Loucy (cell line): ENCODE measurements around the gene SORCS2.

Experiments
- H2AFZ ChIP-seq: fragments of 200-600 bp; sonication (generic); 2 replicates; pipeline ENCODE4 v1.6.0; 2016; ENCODE audit warnings: antibody characterized with exemption, mild to moderate bottlenecking, low read length, moderate library complexity
- H3F3A ChIP-seq: fragments of 200-600 bp; 2 replicates; pipeline ENCODE4 v1.6.0; 2016; ENCODE audit warnings: antibody characterized with exemption, low read depth, mild to moderate bottlenecking
- H3K27me3 ChIP-seq: fragments of 200-600 bp; sonication (generic); 2 replicates; pipeline ENCODE4 v1.6.1; 2014; ENCODE audit warnings: low read length, mild to moderate bottlenecking; ENCODE audit not compliant: insufficient read depth, poor library complexity, severe bottlenecking
- H3K36me3 ChIP-seq: fragments of 200-600 bp; sonication (generic); 2 replicates; pipeline ENCODE4 v1.6.1; 2016; ENCODE audit warnings: low read length; ENCODE audit not compliant: insufficient read depth
- H3K4me1 ChIP-seq: fragments of 200-600 bp; sonication (generic); 2 replicates; pipeline ENCODE4 v1.5.1; 2014; ENCODE audit warnings: low read length, mild to moderate bottlenecking; ENCODE audit not compliant: insufficient read depth, poor library complexity, severe bottlenecking
- H3K4me2 ChIP-seq: fragments of 200-600 bp; sonication (generic); 2 replicates; pipeline ENCODE4 v1.6.0; 2014; ENCODE audit warnings: antibody characterized with exemption, low read length, low read depth, mild to moderate bottlenecking; ENCODE audit not compliant: poor library complexity, severe bottlenecking
- H3K4me3 ChIP-seq: fragments of 200-600 bp; sonication (generic); 2 replicates; pipeline ENCODE4 v1.5.1; 2014; ENCODE audit warnings: low read length, mild to moderate bottlenecking, mixed read lengths; ENCODE audit not compliant: poor library complexity, severe bottlenecking
- H3K79me2 ChIP-seq: fragments of 200-600 bp; sonication (generic); 2 replicates; pipeline ENCODE4 v1.6.1; 2014; ENCODE audit warnings: low read length; ENCODE audit not compliant: insufficient read depth
- H3K9ac ChIP-seq: fragments of 200-600 bp; sonication (generic); 2 replicates; pipeline ENCODE4 v1.6.0; 2014; ENCODE audit warnings: mild to moderate bottlenecking, low read depth, low read length, moderate library complexity; ENCODE audit not compliant: poor library complexity, severe bottlenecking
- H3K9me2 ChIP-seq: fragments of 200-600 bp; sonication (generic); replicated peaks from 2 replicates; pipeline ENCODE4 v1.6.1; 2016; ENCODE audit warnings: low read depth, low read length, mixed read lengths
- H3K9me3 ChIP-seq: fragments of 200-600 bp; sonication (generic); 2 replicates; pipeline ENCODE4 v1.6.1; 2014; ENCODE audit warnings: mild to moderate bottlenecking, antibody characterized with exemption, low read length, low read depth; ENCODE audit not compliant: insufficient read depth
- H4K20me1 ChIP-seq: fragments of 200-600 bp; sonication (generic); 2 replicates; pipeline ENCODE4 v1.6.0; 2014; ENCODE audit warnings: antibody characterized with exemption, low read length, mild to moderate bottlenecking; ENCODE audit not compliant: insufficient read depth, poor library complexity, severe bottlenecking
- EZH2phosphoT487 ChIP-seq: fragments of 200-600 bp; IDR thresholded peaks from 2 replicates; pipeline ENCODE4 v1.6.1; 2018; ENCODE audit warnings: antibody characterized with exemption, mild to moderate bottlenecking, moderate library complexity, borderline replicate concordance
- TF ChIP-seq, protein P1 (sequence below): fragments of 200-600 bp; sonication (generic); conservative IDR thresholded peaks from 2 replicates; pipeline ENCODE4 v1.5.1; 2014; ENCODE audit warnings: mild to moderate bottlenecking, antibody characterized with exemption, low read length

SORCS2 gene

DNA sequence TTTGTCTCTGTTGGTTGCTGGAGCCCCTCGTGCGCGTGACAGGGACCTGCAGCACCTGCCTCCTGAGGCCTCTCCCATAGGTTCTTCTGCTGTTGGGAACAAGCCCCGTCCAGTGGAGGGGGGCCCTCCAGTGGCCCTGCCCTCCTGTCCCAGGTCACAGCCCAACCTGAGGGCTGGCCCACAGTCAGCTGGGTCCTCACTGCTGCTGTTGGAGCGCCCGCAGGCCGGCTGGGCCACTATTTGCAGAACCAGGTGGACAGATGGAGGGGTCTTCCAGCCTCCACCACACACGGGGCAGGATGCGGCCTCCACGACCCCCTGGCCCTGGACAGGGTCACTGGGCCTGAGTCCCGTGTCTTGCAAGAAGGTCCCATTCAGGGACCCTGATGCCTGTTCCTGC lies 293.8 kb downstream of the SORCS2 start:
- Histone ChIP-seq H3K36me3 (no peaks in the 10 kb centered on the region), H4K20me1 (no peaks in the 10 kb centered on the region), H3K4me2 (no peak overlapping the region), H3K4me3 (no peak overlapping the region), H3K79me2 (no peaks in the 10 kb centered on the region), H3K9me3 (peaks cover 6% of the 10 kb centered on the region; the same call in 1 of the 2 replicates), H3K27me3 (no peaks in the 10 kb centered on the region), H3K9ac (no peak overlapping the region), H3K4me1 (no peaks in the 10 kb centered on the region), H3K9me2 (no peaks in the 10 kb centered on the region), H2AFZ (no peak overlapping the region), H3F3A (no peaks in the 10 kb centered on the region)
- no peak for TF ChIP-seq EZH2phosphoT487
- TF ChIP-seq, protein P1, sequence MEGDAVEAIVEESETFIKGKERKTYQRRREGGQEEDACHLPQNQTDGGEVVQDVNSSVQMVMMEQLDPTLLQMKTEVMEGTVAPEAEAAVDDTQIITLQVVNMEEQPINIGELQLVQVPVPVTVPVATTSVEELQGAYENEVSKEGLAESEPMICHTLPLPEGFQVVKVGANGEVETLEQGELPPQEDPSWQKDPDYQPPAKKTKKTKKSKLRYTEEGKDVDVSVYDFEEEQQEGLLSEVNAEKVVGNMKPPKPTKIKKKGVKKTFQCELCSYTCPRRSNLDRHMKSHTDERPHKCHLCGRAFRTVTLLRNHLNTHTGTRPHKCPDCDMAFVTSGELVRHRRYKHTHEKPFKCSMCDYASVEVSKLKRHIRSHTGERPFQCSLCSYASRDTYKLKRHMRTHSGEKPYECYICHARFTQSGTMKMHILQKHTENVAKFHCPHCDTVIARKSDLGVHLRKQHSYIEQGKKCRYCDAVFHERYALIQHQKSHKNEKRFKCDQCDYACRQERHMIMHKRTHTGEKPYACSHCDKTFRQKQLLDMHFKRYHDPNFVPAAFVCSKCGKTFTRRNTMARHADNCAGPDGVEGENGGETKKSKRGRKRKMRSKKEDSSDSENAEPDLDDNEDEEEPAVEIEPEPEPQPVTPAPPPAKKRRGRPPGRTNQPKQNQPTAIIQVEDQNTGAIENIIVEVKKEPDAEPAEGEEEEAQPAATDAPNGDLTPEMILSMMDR = no peak

DNA sequence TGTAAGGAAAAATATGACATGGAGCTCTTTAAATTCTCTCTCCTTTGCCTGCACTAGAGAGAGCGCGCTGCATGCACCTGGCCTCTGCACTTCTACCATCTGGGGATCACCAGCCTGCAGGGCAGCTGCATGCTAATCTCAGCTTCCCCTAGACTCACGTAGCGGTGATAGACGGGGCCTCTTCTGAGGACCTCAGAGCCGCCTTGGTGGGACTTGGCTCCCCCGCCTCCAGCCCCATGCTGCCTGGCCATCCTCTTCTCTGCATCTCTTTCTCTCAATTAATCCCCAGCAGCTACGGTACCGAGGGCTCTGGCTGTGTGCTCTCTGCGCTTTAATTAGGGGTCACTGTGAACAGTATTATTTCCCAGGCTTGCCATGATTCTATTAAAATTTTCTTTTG lies 295.2 kb downstream of the SORCS2 start:
- no peaks in the 10 kb centered on the region for H3K27me3 ChIP-seq
- H3K4me2 ChIP-seq = no peak overlapping the region
- H3F3A ChIP-seq = no peaks in the 10 kb centered on the region
- H3K79me2 ChIP-seq = no peaks in the 10 kb centered on the region
- H2AFZ ChIP-seq = no peak overlapping the region
- no peaks in the 10 kb centered on the region for H4K20me1 ChIP-seq
- no peak overlapping the region for H3K9ac ChIP-seq
- H3K4me1 ChIP-seq = no peaks in the 10 kb centered on the region
- TF ChIP-seq, protein P1 = no peak
- no peak for TF ChIP-seq EZH2phosphoT487
- no peak overlapping the region for H3K4me3 ChIP-seq
- no peaks in the 10 kb centered on the region for H3K9me2 ChIP-seq
- peaks cover 6% of the 10 kb centered on the region; the same call in 1 of the 2 replicates for H3K9me3 ChIP-seq
- no peaks in the 10 kb centered on the region for H3K36me3 ChIP-seq

DNA sequence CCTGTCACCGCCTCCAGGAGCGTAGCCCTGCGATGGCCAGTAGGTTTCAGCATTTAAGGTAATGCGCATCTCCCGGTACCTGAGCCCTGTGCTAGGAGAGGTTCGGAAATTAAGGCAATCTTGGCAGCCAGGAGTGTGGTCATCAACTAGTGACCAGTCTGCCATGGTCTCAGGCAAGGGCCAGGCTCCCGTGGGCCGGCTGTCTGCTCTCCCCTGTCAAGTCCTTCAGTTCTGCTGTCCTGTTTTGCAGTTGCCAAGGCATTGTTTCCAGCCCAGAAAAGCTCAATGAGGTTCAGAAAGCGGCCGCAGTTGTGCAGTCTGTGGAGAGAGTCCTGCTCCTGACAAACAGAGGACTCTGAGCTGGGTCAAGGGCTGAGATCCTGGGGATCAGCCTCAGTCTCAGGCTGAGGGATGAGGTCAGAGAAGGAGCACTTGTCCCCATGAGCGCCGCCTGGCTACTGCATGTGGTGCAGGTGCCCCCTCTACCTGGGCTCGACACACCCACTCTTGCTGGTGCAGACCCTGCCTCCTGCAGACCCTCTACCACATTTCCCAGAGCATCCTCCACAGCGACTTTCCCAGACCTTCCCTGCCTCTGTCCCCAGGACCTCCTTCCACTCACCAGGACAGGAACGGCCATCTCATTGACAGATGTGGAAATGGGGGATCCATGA lies 295.8 kb downstream of the SORCS2 start:
- no peak overlapping the region for H3K4me2 ChIP-seq
- H3K9ac ChIP-seq = no peak overlapping the region
- H2AFZ ChIP-seq = no peak overlapping the region
- no peak for TF ChIP-seq EZH2phosphoT487
- TF ChIP-seq, protein P1 = no peak
- H3K4me1 ChIP-seq = no peaks in the 10 kb centered on the region
- no peaks in the 10 kb centered on the region for H3K9me2 ChIP-seq
- peaks cover 6% of the 10 kb centered on the region; the same call in 1 of the 2 replicates for H3K9me3 ChIP-seq
- H3K36me3 ChIP-seq = no peaks in the 10 kb centered on the region
- H4K20me1 ChIP-seq = no peaks in the 10 kb centered on the region
- H3K4me3 ChIP-seq = no peak overlapping the region
- no peaks in the 10 kb centered on the region for H3K27me3 ChIP-seq
- H3F3A ChIP-seq = no peaks in the 10 kb centered on the region
- no peaks in the 10 kb centered on the region for H3K79me2 ChIP-seq
